Smooth muscle cell (in vitro differentiated cells): ENCODE results near the gene HNRNPUL2. TPM values are rescaled to one million over a fixed set of nuclear protein-coding genes. Genes with fewer than 3 reads are reported as not detected.

Source experiments
- DNase-seq: peaks from one replicate; lab custom pipeline; 2025; ENCODE audit not compliant: unreplicated experiment; lab: John Stamatoyannopoulos, UW
- H2AFZ ChIP-seq: fragments of 200-600 bp; sonication (generic); 2 replicates; pipeline ENCODE4 v1.6.0; 2016; ENCODE audit warnings: antibody characterized with exemption, low read depth, mild to moderate bottlenecking
- H3F3A ChIP-seq: fragments of 200-600 bp; sonication (generic); 2 replicates; pipeline ENCODE4 v1.6.0; 2017; ENCODE audit warnings: antibody characterized with exemption, low read depth
- H3K27ac ChIP-seq: fragments of 200-600 bp; sonication (generic); 2 replicates; pipeline ENCODE4 v1.5.1; 2016; ENCODE audit warnings: low read depth, mild to moderate bottlenecking
- H3K27me3 ChIP-seq: fragments of 200-600 bp; sonication (generic); 2 replicates; pipeline ENCODE4 v1.6.1; 2016; ENCODE audit warnings: low read depth, mild to moderate bottlenecking
- H3K36me3 ChIP-seq: fragments of 200-600 bp; sonication (generic); 2 replicates; pipeline ENCODE4 v1.5.1; 2016; ENCODE audit warnings: low read depth
- H3K4me1 ChIP-seq: fragments of 200-600 bp; sonication (generic); 2 replicates; pipeline ENCODE4 v1.5.1; 2016; ENCODE audit warnings: low read depth
- H3K4me2 ChIP-seq: fragments of 200-600 bp; sonication (generic); 2 replicates; pipeline ENCODE4 v1.6.0; 2016; ENCODE audit warnings: mild to moderate bottlenecking
- H3K4me3 ChIP-seq: fragments of 200-600 bp; sonication (generic); 2 replicates; pipeline ENCODE4 v1.5.1; 2016; ENCODE audit warnings: mild to moderate bottlenecking
- H3K79me2 ChIP-seq: fragments of 200-600 bp; sonication (generic); 2 replicates; pipeline ENCODE4 v1.6.0; 2016; ENCODE audit warnings: low read depth, mild to moderate bottlenecking
- H3K9ac ChIP-seq: fragments of 200-600 bp; sonication (generic); 2 replicates; pipeline ENCODE4 v1.6.0; 2016; ENCODE audit warnings: low read depth
- H3K9me3 ChIP-seq: fragments of 200-600 bp; sonication (generic); replicated peaks from 2 replicates; pipeline ENCODE4 v1.5.1; 2016; ENCODE audit warnings: low read depth
- H4K20me1 ChIP-seq: fragments of 200-600 bp; sonication (generic); 2 replicates; pipeline ENCODE4 v1.6.0; 2016; ENCODE audit warnings: low read depth
- CTCF ChIP-seq: fragments of 200-600 bp; sonication (generic); IDR thresholded peaks from 2 replicates; pipeline ENCODE4 v1.5.1; 2017; ENCODE audit warnings: borderline replicate concordance, mild to moderate bottlenecking, antibody characterized with exemption; ENCODE audit not compliant: insufficient read depth, poor library complexity, severe bottlenecking
- WGBS: methylation state at CpG from one replicate; pipeline ENCODE4 v1.1.7; 2016; ENCODE audit warnings: low lambda C conversion rate; 5-methylcytosine and 5-hydroxymethylcytosine counted together
- polyA plus RNA-seq: library from polyadenylated mRNA; unstranded; fragments of >200 nt; fragmentation: Nextera tagmentation; extraction: Ambion mirVana; gene quantifications from 2 replicates; pipeline ENCODE4 v1.2.1, GENCODE V29; 2016
- total RNA-seq: library from RNA; depleted of rRNA; stranded (reverse); fragments of >200 nt; gene quantifications from 2 replicates; pipeline ENCODE4 v1.2.3, GENCODE V29; 2014

The HNRNPUL2 gene
- total and polyA plus RNA-seq, 2 experiments from 2014 or later = 3.6 to 19.4 TPM

DNA sequence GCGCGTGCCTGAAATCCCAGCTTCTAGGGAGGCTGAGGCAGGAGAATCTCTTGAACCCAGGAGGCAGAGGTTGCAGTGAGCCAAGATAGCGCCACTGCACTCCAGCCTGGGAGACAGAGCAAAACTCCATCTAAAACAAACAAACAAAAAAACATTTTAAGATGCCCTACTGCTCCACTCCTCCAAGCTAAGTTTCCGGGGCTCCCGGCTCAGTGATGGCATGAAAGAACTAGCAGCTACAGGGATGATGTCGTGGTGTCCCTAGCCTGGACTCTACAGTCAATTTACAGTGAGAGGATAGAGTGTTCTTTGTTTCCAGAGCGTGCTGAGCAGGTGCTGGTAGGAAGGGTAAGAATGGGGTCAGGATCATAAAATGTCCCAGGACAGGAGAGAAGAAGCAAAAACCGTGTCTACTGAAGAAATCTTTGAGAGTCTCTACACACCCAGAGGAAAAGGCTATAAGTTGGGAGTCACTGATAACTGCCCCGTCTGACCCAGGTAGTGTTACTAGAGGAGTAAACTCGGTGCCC, 27.9 kb upstream of the HNRNPUL2 start:
- Histone ChIP-seq H3K79me2 (peaks cover 21% of the 10 kb centered on the region), H3F3A (no peaks in the 10 kb centered on the region), H3K9ac (no peak overlapping the region), H3K36me3 (no peaks in the 10 kb centered on the region), H3K4me1 (no peaks in the 10 kb centered on the region), H3K4me3 (no peak overlapping the region), H2AFZ (no peak overlapping the region), H3K4me2 (no peak overlapping the region), H3K9me3 (no peaks in the 10 kb centered on the region), H3K27me3 (no peaks in the 10 kb centered on the region), H4K20me1 (no peaks in the 10 kb centered on the region), H3K27ac (no peak overlapping the region)
- no peak for DNase-seq
- WGBS = 89% methylated on average over 10 of the region's 10 CpGs
- no peak for TF ChIP-seq CTCF

DNA sequence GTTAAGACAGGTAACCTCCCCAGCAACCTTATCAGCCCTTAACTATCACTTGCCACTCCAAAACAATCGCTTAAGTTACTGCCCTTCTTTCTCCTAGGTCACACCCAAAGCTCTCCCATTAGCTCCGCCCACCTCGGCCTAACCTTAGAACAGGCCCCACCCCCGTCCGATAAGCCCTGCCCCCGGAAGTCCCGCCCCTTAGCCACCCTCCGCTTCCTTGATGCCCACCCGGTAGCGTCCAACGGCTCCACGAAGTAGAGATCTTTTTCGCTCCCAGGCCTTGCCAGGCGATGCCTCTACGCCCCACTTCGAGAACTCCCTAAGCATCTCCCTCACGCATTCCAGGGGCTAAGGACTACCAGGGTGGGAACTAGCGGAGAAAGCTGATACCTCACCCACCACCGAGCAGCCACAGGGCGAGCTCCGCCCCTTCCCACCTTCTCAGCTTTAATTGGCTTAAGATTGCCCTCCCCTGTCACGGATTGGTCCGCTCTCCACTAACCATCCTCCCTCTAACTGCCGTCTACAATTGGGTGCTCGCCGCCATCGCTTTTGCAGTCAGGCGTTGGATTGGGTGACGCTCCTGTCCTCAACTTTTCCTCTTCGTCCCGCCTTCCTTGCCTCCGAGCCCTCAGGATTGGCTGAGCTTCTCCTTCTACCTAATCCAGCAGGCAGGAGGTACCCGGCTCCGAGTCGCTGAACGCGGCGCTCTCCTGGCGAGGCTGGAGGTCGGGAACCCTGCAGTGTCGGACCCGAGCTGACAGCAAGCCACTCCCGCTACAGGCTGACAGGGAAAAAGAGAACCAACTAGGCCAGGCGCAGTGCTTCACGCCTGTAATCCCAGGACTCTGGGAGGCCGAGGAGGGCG, 26.7 kb upstream of the HNRNPUL2 start, which contains the start of gene ZBTB3:
Gene ZBTB3, minus strand, starts transcription at position 425 of the 868 bp plus-strand sequence. CDS start 496 bp downstream, outside the sequence.
- H3K27me3 ChIP-seq = no peaks in the 10 kb centered on the region
- peak within 1 kb of the TSS; percentile 82 for H3K4me2 ChIP-seq
- H3K27ac ChIP-seq = peak within 1 kb of the TSS; percentile 73
- no peaks in the 10 kb centered on the region for H3K36me3 ChIP-seq
- no peaks in the 10 kb centered on the region for H4K20me1 ChIP-seq
- H3F3A ChIP-seq = no peaks in the 10 kb centered on the region
- no peaks in the 10 kb centered on the region for H3K9me3 ChIP-seq
- no peaks in the 10 kb centered on the region for H3K4me1 ChIP-seq
- WGBS = 1% methylated on average over 46 of the region's 47 CpGs
- H2AFZ ChIP-seq = peak within 1 kb of the TSS; percentile 97
- peaks cover 21% of the 10 kb centered on the region for H3K79me2 ChIP-seq
- TF ChIP-seq CTCF = no peak
- H3K9ac ChIP-seq = peak within 1 kb of the TSS; percentile 75
- peak; percentile 95 for DNase-seq
- H3K4me3 ChIP-seq = peak within 1 kb of the TSS; percentile 81

DNA sequence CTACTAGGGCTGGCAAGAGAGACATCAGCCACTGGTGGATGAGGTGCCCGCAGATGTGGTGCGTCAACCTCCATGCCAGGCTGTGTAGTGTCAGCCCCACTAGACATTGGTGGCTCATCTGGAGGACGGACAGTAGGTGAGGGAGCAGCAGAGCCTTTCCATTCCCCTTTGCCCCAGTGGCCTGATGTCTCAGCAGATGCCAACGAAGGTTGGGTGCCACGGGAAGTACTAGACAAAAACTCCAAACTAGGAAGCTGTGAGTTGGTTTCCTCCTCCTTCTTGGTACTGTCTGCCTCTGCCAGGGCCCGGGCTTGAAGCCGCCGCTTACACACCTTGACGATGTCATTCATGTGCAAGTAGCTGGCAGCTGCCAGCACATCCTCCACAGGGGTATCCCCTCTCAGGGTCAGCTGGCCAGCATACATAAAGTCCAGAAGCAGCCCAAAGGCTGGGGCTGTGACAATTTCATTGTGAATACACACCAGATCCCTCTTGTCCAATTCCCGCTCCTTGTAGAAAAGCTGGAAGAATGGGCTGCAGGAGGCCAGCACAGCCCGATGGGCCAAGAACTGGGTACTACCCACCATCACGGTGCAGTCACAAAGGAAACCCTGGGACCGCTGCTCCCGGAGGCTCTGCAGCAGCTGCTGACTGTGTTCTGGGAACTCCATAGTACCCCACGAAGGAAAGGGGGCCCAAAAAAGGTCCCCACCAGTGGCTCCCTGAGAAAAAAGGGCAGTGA, 25.9 kb upstream of the HNRNPUL2 start:
- H3F3A ChIP-seq = peaks cover 2% of the 10 kb centered on the region
- H4K20me1 ChIP-seq = no peaks in the 10 kb centered on the region
- H3K9ac ChIP-seq = no peak overlapping the region
- H3K4me2 ChIP-seq = peak overlapping the region; percentile 82
- no peaks in the 10 kb centered on the region for H3K9me3 ChIP-seq
- peaks cover 21% of the 10 kb centered on the region for H3K79me2 ChIP-seq
- no peaks in the 10 kb centered on the region for H3K4me1 ChIP-seq
- no peak for DNase-seq
- WGBS = 92% methylated on average over 15 of the region's 15 CpGs
- no peak for TF ChIP-seq CTCF
- H3K4me3 ChIP-seq = peak overlapping the region; percentile 81
- peak overlapping the region; percentile 97 for H2AFZ ChIP-seq
- no peaks in the 10 kb centered on the region for H3K27me3 ChIP-seq
- H3K36me3 ChIP-seq = no peaks in the 10 kb centered on the region
- no peak overlapping the region for H3K27ac ChIP-seq
